Gastrocnemius medialis (tissue), 4 donors: ENCODE results near the gene UNC13C. TPM values are rescaled to one million over a fixed set of nuclear protein-coding genes. Genes with fewer than 3 reads are reported as not detected.

Source experiments
- ATAC-seq, 2 donors: fragments of 150-250 bp; one replicate each; pipeline ENCODE4 v1.9.1; 2016
- DNase-seq, 2 donors: peaks; one replicate each; pipeline ENCODE4 v3.0.0-alpha.2; 2019
- H3K27ac ChIP-seq, 4 donors: fragments of 200-600 bp; sonication (generic); 1 replicate in 1 of 4; 2 replicates in 3 of 4; pipeline ENCODE4 v1.5.1; 2016 to 2018; ENCODE audit warnings: mild to moderate bottlenecking in 2 of 4, moderate library complexity in 1 of 4
- H3K27me3 ChIP-seq, 3 donors: fragments of 200-600 bp; sonication (generic) in 2 of 3; 1 replicate in 1 of 3; 2 replicates in 2 of 3; pipeline versions ENCODE4 v1.5.1 to v1.6.0; 2016 to 2019; ENCODE audit warnings: mild to moderate bottlenecking in 1 of 3, moderate library complexity in 1 of 3
- H3K36me3 ChIP-seq, 2 donors: fragments of 200-600 bp; sonication (generic) in 1 of 2; one replicate each; pipeline ENCODE4 v1.5.1; 2017 to 2018
- H3K4me1 ChIP-seq, 2 donors: fragments of 200-600 bp; sonication (generic) in 1 of 2; one replicate each; pipeline ENCODE4 v1.5.1; 2016 to 2017; ENCODE audit warnings: mild to moderate bottlenecking in 2 of 2
- H3K4me3 ChIP-seq, 4 donors: fragments of 200-600 bp; sonication (generic) in 3 of 4; 1 replicate in 1 of 4; 2 replicates in 3 of 4; pipeline ENCODE4 v1.5.1; 2016 to 2019; ENCODE audit warnings: mild to moderate bottlenecking in 2 of 4
- H3K9me3 ChIP-seq, 3 donors: fragments of 200-600 bp; sonication (generic) in 2 of 3; 1 replicate in 1 of 3; 2 replicates in 2 of 3; pipeline ENCODE4 v1.5.1; 2016 to 2019
- CTCF ChIP-seq, 5 experiments: fragments of 450-650 bp in 3 of 5; fragments of 200-600 bp in 2 of 5; sonication (generic) in 2 of 5; IDR thresholded peaks in 4 of 5; conservative IDR thresholded peaks in 1 of 5; 1 replicate in 4 of 5; 2 replicates in 1 of 5; pipeline ENCODE4 v1.5.1; 2016 to 2019; ENCODE audit warnings: antibody characterized with exemption in 5 of 5, mild to moderate bottlenecking in 3 of 5, moderate library complexity in 3 of 5
- POLR2A ChIP-seq, 2 donors: fragments of 450-650 bp; IDR thresholded peaks; one replicate each; pipeline ENCODE4 v1.6.1; 2017; ENCODE audit warnings: antibody characterized with exemption in 2 of 2, mild to moderate bottlenecking in 2 of 2, moderate library complexity in 2 of 2
- in situ Hi-C, 4 donors: fragments of 200-750 bp; cut with MboI; loops; one replicate each; pipeline versions ENCODE4 v1.15.0 to v1.8.0; 2017; ENCODE audit warnings: low sequenced_read_pairs in 4 of 4
- intact Hi-C: fragments of 100-400 bp; cut with DNase I; formaldehyde crosslinking; loops from one replicate; pipeline ENCODE4 v1.15.1; 2023; ENCODE audit warnings: low total_unique reads
- total RNA-seq, 4 donors: library from RNA; depleted of rRNA; stranded (reverse); fragments of >200 nt; gene quantifications; one replicate each; pipeline versions ENCODE4 v1.1.0 to v1.2.3, GENCODE V29; 2016

UNC13C gene
- total RNA-seq, 4 donors from 2014 or later = 2.5 to 6.6 (median 3.6) TPM

- ATAC-seq (no peak), DNase-seq (no peak)
- H3K9me3 ChIP-seq = no peaks in the 10 kb centered on the region
- in situ Hi-C loops (no loop called here), intact Hi-C loops (no loop called here)
- no peak overlapping the region for H3K4me3 ChIP-seq
- H3K27ac ChIP-seq = peak overlapping the region in 2 of 4 donors; percentile 34 to 74
- no peaks in the 10 kb centered on the region for H3K27me3 ChIP-seq
- H3K4me1 ChIP-seq = no peaks in the 10 kb centered on the region
- H3K36me3 ChIP-seq = no peaks in the 10 kb centered on the region
- TF ChIP-seq CTCF (IDR thresholded peaks at IDR 0.05 in 4 of 5, conservative IDR thresholded peaks at IDR 0.05 in 1 of 5) (no peak), POLR2A (IDR thresholded peaks at IDR 0.05) (no peak)
Observed at GRCh38 chr15:53982876-53983275, 4.6 kb downstream of the UNC13C start.

- DNase-seq (no peak), ATAC-seq (no peak)
- H3K9me3 ChIP-seq = no peaks in the 10 kb centered on the region
- TF ChIP-seq POLR2A (IDR thresholded peaks at IDR 0.05) (no peak), CTCF (IDR thresholded peaks at IDR 0.05 in 4 of 5, conservative IDR thresholded peaks at IDR 0.05 in 1 of 5) (no peak)
- in situ Hi-C loops (no loop called here), intact Hi-C loops (no loop called here)
- no peak overlapping the region for H3K27ac ChIP-seq
- no peaks in the 10 kb centered on the region for H3K4me1 ChIP-seq
- no peak overlapping the region for H3K4me3 ChIP-seq
- no peaks in the 10 kb centered on the region for H3K36me3 ChIP-seq
- H3K27me3 ChIP-seq = no peaks in the 10 kb centered on the region
Observed at GRCh38 chr15:53984221-53984620, 6.0 kb downstream of the UNC13C start.

GRCh38 chr15:53985562-53985961, 7.3 kb downstream of the UNC13C start:
- no peak overlapping the region for H3K4me3 ChIP-seq
- H3K36me3 ChIP-seq = no peaks in the 10 kb centered on the region
- no peaks in the 10 kb centered on the region for H3K27me3 ChIP-seq
- TF ChIP-seq CTCF (IDR thresholded peaks at IDR 0.05 in 4 of 5, conservative IDR thresholded peaks at IDR 0.05 in 1 of 5) = no peak
- no peak for TF ChIP-seq POLR2A (IDR thresholded peaks at IDR 0.05)
- intact Hi-C loops = no loop called here
- no peak overlapping the region for H3K27ac ChIP-seq
- in situ Hi-C loops = no loop called here
- H3K9me3 ChIP-seq = no peaks in the 10 kb centered on the region
- ATAC-seq (no peak), DNase-seq (no peak)
- H3K4me1 ChIP-seq = no peaks in the 10 kb centered on the region

GRCh38 chr15:53987480-53987879, 9.2 kb downstream of the UNC13C start:
- no peak overlapping the region for H3K4me3 ChIP-seq
- no peaks in the 10 kb centered on the region for H3K36me3 ChIP-seq
- ATAC-seq (no peak), DNase-seq (no peak)
- no peak overlapping the region for H3K27ac ChIP-seq
- in situ Hi-C loops (no loop called here), intact Hi-C loops (no loop called here)
- no peaks in the 10 kb centered on the region for H3K9me3 ChIP-seq
- TF ChIP-seq CTCF (IDR thresholded peaks at IDR 0.05 in 4 of 5, conservative IDR thresholded peaks at IDR 0.05 in 1 of 5) (no peak), POLR2A (IDR thresholded peaks at IDR 0.05) (no peak)
- no peaks in the 10 kb centered on the region for H3K27me3 ChIP-seq
- no peaks in the 10 kb centered on the region for H3K4me1 ChIP-seq

- intact Hi-C loops = no loop called here
- Histone ChIP-seq H3K27me3 (no peaks in the 10 kb centered on the region), H3K36me3 (no peaks in the 10 kb centered on the region), H3K4me1 (no peaks in the 10 kb centered on the region), H3K9me3 (no peaks in the 10 kb centered on the region), H3K4me3 (no peak overlapping the region), H3K27ac (no peak overlapping the region)
- no peak for ATAC-seq
- TF ChIP-seq CTCF (IDR thresholded peaks at IDR 0.05 in 4 of 5, conservative IDR thresholded peaks at IDR 0.05 in 1 of 5) (no peak), POLR2A (IDR thresholded peaks at IDR 0.05) (no peak)
- in situ Hi-C loops = loop anchor here in 1 of 4 donors (10.0 kb wide), 1 partner anchor 62 kb away; no protein-coding TSS in a partner anchor
- no peak for DNase-seq
Observed at GRCh38 chr15:54007256-54007655, 29.0 kb downstream of the UNC13C start.
